H9 (cell line): ENCODE data around the gene PIGS. TPM values are rescaled to one million over a fixed set of nuclear protein-coding genes. Genes with fewer than 3 reads are reported as not detected.
A peak's percentile ranks its signal among the peaks of the same experiment; 100 is the strongest.

Experiments
- DNase-seq: peaks from one replicate; pipeline ENCODE4 v3.0.0-alpha.2; 2017
- H2AFZ ChIP-seq: one replicate; pipeline ENCODE4 v1.6.1; 2013; ENCODE audit warnings: mild to moderate bottlenecking, low read length, control low read depth, moderate library complexity
- H2AK5ac ChIP-seq: 2 replicates; pipeline ENCODE4 v1.6.1; 2013; ENCODE audit warnings: low read length, control low read depth, mixed read lengths; ENCODE audit not compliant: insufficient read length
- H2BK120ac ChIP-seq: one replicate; pipeline ENCODE4 v1.6.1; 2013; ENCODE audit warnings: low read depth, mild to moderate bottlenecking, low read length, control low read depth, inconsistent platforms; ENCODE audit not compliant: poor library complexity, severe bottlenecking
- H2BK12ac ChIP-seq: 2 replicates; pipeline ENCODE4 v1.6.1; 2013; ENCODE audit warnings: low read length, control low read depth, mixed read lengths, low read depth; ENCODE audit not compliant: insufficient read length
- H2BK15ac ChIP-seq: 2 replicates; pipeline ENCODE4 v1.6.1; 2013; ENCODE audit warnings: low read depth, low read length, control low read depth
- H2BK20ac ChIP-seq: one replicate; pipeline ENCODE4 v1.6.1; 2013; ENCODE audit warnings: low read depth, mild to moderate bottlenecking, low read length, control low read depth, inconsistent platforms; ENCODE audit not compliant: poor library complexity, severe bottlenecking
- H2BK5ac ChIP-seq: 2 replicates; pipeline ENCODE4 v1.6.1; 2013; ENCODE audit warnings: low read length, control low read depth, mixed read lengths; ENCODE audit not compliant: insufficient read length
- H3K14ac ChIP-seq: 2 replicates; pipeline ENCODE4 v1.6.1; 2013; ENCODE audit warnings: low read length, control low read depth; ENCODE audit not compliant: insufficient read depth
- H3K18ac ChIP-seq: 2 replicates; pipeline ENCODE4 v1.6.1; 2013; ENCODE audit warnings: low read depth, mild to moderate bottlenecking, mixed read lengths, low read length, control low read depth; ENCODE audit not compliant: insufficient read length
- H3K23ac ChIP-seq: 2 replicates; pipeline ENCODE4 v1.6.1; 2013; ENCODE audit warnings: low read length, control low read depth, mixed read lengths, low read depth; ENCODE audit not compliant: insufficient read length
- H3K23me2 ChIP-seq: 2 replicates; pipeline ENCODE4 v1.6.1; 2013; ENCODE audit warnings: low read depth, mild to moderate bottlenecking, mixed read lengths, low read length, control low read depth; ENCODE audit not compliant: insufficient read length, poor library complexity, severe bottlenecking
- H3K27ac ChIP-seq: 2 replicates; pipeline ENCODE4 v1.5.1; 2013; ENCODE audit warnings: low read length, control low read depth, mixed read lengths, low read depth; ENCODE audit not compliant: insufficient read length
- H3K27me3 ChIP-seq: 2 replicates; pipeline ENCODE4 v1.6.1; 2013; ENCODE audit warnings: low read length, control low read depth, inconsistent platforms; ENCODE audit not compliant: insufficient read depth
- H3K4ac ChIP-seq: 2 replicates; pipeline ENCODE4 v1.6.1; 2013; ENCODE audit warnings: low read depth, mild to moderate bottlenecking, control low read depth, inconsistent platforms, low read length, moderate library complexity
- H3K4me1 ChIP-seq: 2 replicates; pipeline ENCODE4 v1.6.1; 2013; ENCODE audit warnings: low read length, control low read depth, inconsistent platforms; ENCODE audit not compliant: insufficient read depth
- H3K4me2 ChIP-seq: 2 replicates; pipeline ENCODE4 v1.6.1; 2013; ENCODE audit warnings: low read length, control low read depth, mixed read lengths; ENCODE audit not compliant: insufficient read length, insufficient read depth
- H3K56ac ChIP-seq: 2 replicates; pipeline ENCODE4 v1.6.1; 2013; ENCODE audit warnings: low read depth, mild to moderate bottlenecking, mixed read lengths, low read length, control low read depth; ENCODE audit not compliant: insufficient read length
- H3K79me1 ChIP-seq: 2 replicates; pipeline ENCODE4 v1.6.1; 2013; ENCODE audit warnings: low read depth, mild to moderate bottlenecking, moderate library complexity, low read length, control low read depth, inconsistent platforms; ENCODE audit not compliant: insufficient read depth, poor library complexity, severe bottlenecking
- H3K79me2 ChIP-seq: 2 replicates; pipeline ENCODE4 v1.6.1; 2013; ENCODE audit warnings: low read length, control low read depth, inconsistent platforms; ENCODE audit not compliant: insufficient read depth
- H3K9ac ChIP-seq: 2 replicates; pipeline ENCODE4 v1.6.1; 2013; ENCODE audit warnings: low read length, control low read depth, mixed read lengths; ENCODE audit not compliant: insufficient read length; ENCODE audit errors: extremely low read depth
- H3K9me3 ChIP-seq: one replicate; pipeline ENCODE4 v1.6.1; 2013; ENCODE audit warnings: low read depth, low read length, inconsistent platforms; ENCODE audit not compliant: control insufficient read depth
- H3T11ph ChIP-seq: one replicate; pipeline ENCODE4 v1.6.1; 2013; ENCODE audit warnings: mild to moderate bottlenecking, low read length, control low read depth, inconsistent platforms
- H4K20me1 ChIP-seq: one replicate; pipeline ENCODE4 v1.6.1; 2013; ENCODE audit not compliant: control insufficient read depth, insufficient read length, insufficient read depth
- H4K5ac ChIP-seq: 2 replicates; pipeline ENCODE4 v1.6.1; 2013; ENCODE audit warnings: low read depth, mild to moderate bottlenecking, mixed read lengths, low read length, control low read depth; ENCODE audit not compliant: insufficient read length
- H4K8ac ChIP-seq: replicated peaks from 2 replicates; pipeline ENCODE4 v1.6.1; 2013; ENCODE audit warnings: low read length, control low read depth, mixed read lengths, low read depth; ENCODE audit not compliant: insufficient read length
- H4K91ac ChIP-seq: 2 replicates; pipeline ENCODE4 v1.6.1; 2013; ENCODE audit warnings: low read depth, mild to moderate bottlenecking, moderate library complexity, mixed read lengths, low read length, control low read depth; ENCODE audit not compliant: insufficient read length
- H3K27ac Mint-ChIP-seq, 3 experiments: 2 replicates in 2 of 3; 3 replicates in 1 of 3; pipeline ENCODE4 v1.8.0; 2020 to 2021; ENCODE audit warnings: mixed read lengths in 3 of 3, mild to moderate bottlenecking in 1 of 3, moderate library complexity in 1 of 3
- H3K27me3 Mint-ChIP-seq: 2 replicates; pipeline ENCODE4 v1.8.0; 2021; ENCODE audit warnings: low read depth, mild to moderate bottlenecking, moderate library complexity, mixed read lengths
- H3K36me3 Mint-ChIP-seq, 3 experiments: 2 replicates in 2 of 3; 3 replicates in 1 of 3; pipeline ENCODE4 v1.8.0; 2020 to 2021; ENCODE audit warnings: low read depth in 3 of 3, mixed read lengths in 3 of 3; ENCODE audit not compliant: insufficient read depth in 1 of 3
- H3K4me1 Mint-ChIP-seq, 2 experiments: 2 replicates each; pipeline ENCODE4 v1.8.0; 2020; ENCODE audit warnings: mixed read lengths in 2 of 2
- H3K4me3 Mint-ChIP-seq, 2 experiments: 2 replicates in 1 of 2; 3 replicates in 1 of 2; pipeline ENCODE4 v1.8.0; 2020 to 2021; ENCODE audit warnings: mild to moderate bottlenecking in 2 of 2, mixed read lengths in 2 of 2, moderate library complexity in 1 of 2
- H3K9me3 Mint-ChIP-seq, 2 experiments: 2 replicates in 1 of 2; 3 replicates in 1 of 2; pipeline ENCODE4 v1.8.0; 2020; ENCODE audit warnings: mild to moderate bottlenecking in 2 of 2, mixed read lengths in 2 of 2, moderate library complexity in 1 of 2
- CTCF ChIP-seq: fragments of 200-600 bp; sonication (generic); conservative IDR thresholded peaks from 3 replicates; pipeline ENCODE4 v1.8.0; 2021; ENCODE audit warnings: antibody characterized with exemption, mild to moderate bottlenecking
- WGBS: extraction: QIAGEN DNeasy Blood & Tissue Kit; methylation state at CpG from one replicate; pipeline ENCODE4 v1.1.7; 2013; ENCODE audit warnings: missing lambda C conversion rate, low lambda C conversion rate, mixed read lengths; ENCODE audit not compliant: insufficient read length; ENCODE audit errors: extremely low coverage; 5-methylcytosine and 5-hydroxymethylcytosine counted together
- total RNA-seq: library from RNA; stranded (reverse); gene quantifications from 2 replicates; pipeline ENCODE4 v1.2.1, GENCODE V29; 2021

The PIGS gene
- total RNA-seq, 1 experiment from 2014 or later = 45.8 TPM

- WGBS = no CpG with 5 or more reads among the region's 3 CpGs
- peaks cover 4% of the 10 kb centered on the region for H3K27me3 Mint-ChIP-seq
- Histone ChIP-seq H3K14ac (no peak overlapping the region), H2BK120ac (no peak overlapping the region), H2BK15ac (no peak overlapping the region), H4K5ac (no peak overlapping the region), H3K23me2 (peaks cover 5% of the 10 kb centered on the region), H3T11ph (no peak overlapping the region), H2BK12ac (no peak overlapping the region), H3K79me2 (no peaks in the 10 kb centered on the region; the same call in 1 of the 2 replicates), H3K9ac (no peak overlapping the region), H3K27me3 (no peaks in the 10 kb centered on the region), H2AFZ (no peak overlapping the region), H3K27ac (no peak overlapping the region), H2AK5ac (no peak overlapping the region), H3K18ac (no peak overlapping the region), H2BK20ac (no peak overlapping the region), H3K9me3 (no peaks in the 10 kb centered on the region), H3K79me1 (no peaks in the 10 kb centered on the region), H3K56ac (no peak overlapping the region), H3K4me2 (no peak overlapping the region), H3K23ac (no peak overlapping the region), H2BK5ac (no peak overlapping the region), H4K20me1 (no peaks in the 10 kb centered on the region), H4K91ac (no peak overlapping the region), H3K4me1 (0 out of 2 replicates have a peak, but pooled peaks cover under 1% of the 10 kb centered on the region), H4K8ac (no peak overlapping the region), H3K4ac (no peak overlapping the region)
- 0 out of 7 replicates have a peak overlapping the region, but pooled peaks of 1 of the 3 experiments have one; percentile 17 for H3K27ac Mint-ChIP-seq
- no peaks in the 10 kb centered on the region for H3K9me3 Mint-ChIP-seq
- peaks cover 8 to 18% (median 13%) of the 10 kb centered on the region in 3 experiments; a peak in 6 of 7 replicates for H3K36me3 Mint-ChIP-seq
- peaks cover 35 to 60% of the 10 kb centered on the region in 2 experiments for H3K4me1 Mint-ChIP-seq
- no peak overlapping the region for H3K4me3 Mint-ChIP-seq
- no peak for TF ChIP-seq CTCF
- no peak for DNase-seq
Observed at GRCh38 chr17:28549236-28550132, 21.8 kb downstream of the PIGS start.
